Activated T-helper 9 cell treated with anti-CD3 and anti-CD28 coated beads, Interleukin-2, amount 50 U/mL, for 16 hours (primary cell): Measurements from ENCODE around the gene INPP5D.
"Not testable (repeated sequence)": the region's sequence is repeated elsewhere in the genome, so short reads cannot be mapped to it uniquely, and the experiment has no call there.

Source experiments
- DNase-seq: peaks from one replicate; pipeline ENCODE4 v3.0.0-alpha.2; 2020; ENCODE audit warnings: low read depth

Gene INPP5D

GRCh38 chr2:233059797-233060500, at the start of gene INPP5D:
INPP5D (plus strand) TSS chr2:233060342; CDS start chr2:233060479, 137 bp downstream.
- peak; percentile 60 for DNase-seq

GRCh38 chr2:233010569-233011267, 49.4 kb upstream of the INPP5D start:
- DNase-seq = no peak

- no peak for DNase-seq
Measured at GRCh38 chr2:233011268-233011650, 48.9 kb upstream of the INPP5D start.

GRCh38 chr2:233011702-233012131, 48.4 kb upstream of the INPP5D start:
- DNase-seq = no peak

GRCh38 chr2:233012301-233012971, 47.7 kb upstream of the INPP5D start:
- no peak for DNase-seq

- no peak for DNase-seq
Measured at GRCh38 chr2:233013027-233013461, 47.1 kb upstream of the INPP5D start, which contains the start of gene NGEF. NGEF (minus strand) TSS chr2:233013256; CDS start chr2:232974890, 38,366 bp downstream.

- DNase-seq = no peak
Measured at GRCh38 chr2:233013650-233014049, 46.5 kb upstream of the INPP5D start.

GRCh38 chr2:233015019-233015645, 45.0 kb upstream of the INPP5D start:
- no peak for DNase-seq

GRCh38 chr2:233017947-233018346, 42.2 kb upstream of the INPP5D start:
- DNase-seq = no peak

- DNase-seq = not testable (repeated sequence)
Measured at GRCh38 chr2:233019610-233020009, 40.5 kb upstream of the INPP5D start.

GRCh38 chr2:233020454-233020853, 39.7 kb upstream of the INPP5D start:
- DNase-seq = no peak

GRCh38 chr2:233021771-233022170, 38.4 kb upstream of the INPP5D start:
- DNase-seq = no peak

GRCh38 chr2:233022561-233022960, 37.6 kb upstream of the INPP5D start:
- DNase-seq = no peak

- DNase-seq = no peak
Measured at GRCh38 chr2:233023007-233023760, 37.0 kb upstream of the INPP5D start.

GRCh38 chr2:233023761-233024410, 36.3 kb upstream of the INPP5D start:
- no peak for DNase-seq

GRCh38 chr2:233025706-233026105, 34.4 kb upstream of the INPP5D start:
- no peak for DNase-seq

- no peak for DNase-seq
Measured at GRCh38 chr2:233026198-233026813, 33.8 kb upstream of the INPP5D start.

GRCh38 chr2:233029321-233029720, 30.8 kb upstream of the INPP5D start:
- DNase-seq = no peak

- DNase-seq = no peak
Measured at GRCh38 chr2:233031556-233032500, 28.3 kb upstream of the INPP5D start.
